Gastrocnemius medialis (tissue), 4 donors: ENCODE measurements around the gene ARHGEF5. TPM values are rescaled to one million over a fixed set of nuclear protein-coding genes. Genes with fewer than 3 reads are reported as not detected.
"Not testable (repeated sequence)": the region's sequence is repeated elsewhere in the genome, so short reads cannot be mapped to it uniquely, and the experiment has no call there.

ENCODE experiments used
- ATAC-seq, 2 donors: fragments of 150-250 bp; one replicate each; pipeline ENCODE4 v1.9.1; 2016
- DNase-seq, 2 donors: peaks; one replicate each; pipeline ENCODE4 v3.0.0-alpha.2; 2019
- H3K27ac ChIP-seq, 4 donors: fragments of 200-600 bp; sonication (generic); 1 replicate in 1 of 4; 2 replicates in 3 of 4; pipeline ENCODE4 v1.5.1; 2016 to 2018; ENCODE audit warnings: mild to moderate bottlenecking in 2 of 4, moderate library complexity in 1 of 4
- H3K27me3 ChIP-seq, 3 donors: fragments of 200-600 bp; sonication (generic) in 2 of 3; 1 replicate in 1 of 3; 2 replicates in 2 of 3; pipeline versions ENCODE4 v1.5.1 to v1.6.0; 2016 to 2019; ENCODE audit warnings: mild to moderate bottlenecking in 1 of 3, moderate library complexity in 1 of 3
- H3K36me3 ChIP-seq, 2 donors: fragments of 200-600 bp; sonication (generic) in 1 of 2; one replicate each; pipeline ENCODE4 v1.5.1; 2017 to 2018
- H3K4me1 ChIP-seq, 2 donors: fragments of 200-600 bp; sonication (generic) in 1 of 2; one replicate each; pipeline ENCODE4 v1.5.1; 2016 to 2017; ENCODE audit warnings: mild to moderate bottlenecking in 2 of 2
- H3K4me3 ChIP-seq, 4 donors: fragments of 200-600 bp; sonication (generic) in 3 of 4; 1 replicate in 1 of 4; 2 replicates in 3 of 4; pipeline ENCODE4 v1.5.1; 2016 to 2019; ENCODE audit warnings: mild to moderate bottlenecking in 2 of 4
- H3K9me3 ChIP-seq, 3 donors: fragments of 200-600 bp; sonication (generic) in 2 of 3; 1 replicate in 1 of 3; 2 replicates in 2 of 3; pipeline ENCODE4 v1.5.1; 2016 to 2019
- POLR2A ChIP-seq, 2 donors: fragments of 450-650 bp; IDR thresholded peaks; one replicate each; pipeline ENCODE4 v1.6.1; 2017; ENCODE audit warnings: antibody characterized with exemption in 2 of 2, mild to moderate bottlenecking in 2 of 2, moderate library complexity in 2 of 2
- in situ Hi-C, 4 donors: fragments of 200-750 bp; cut with MboI; loops; one replicate each; pipeline versions ENCODE4 v1.15.0 to v1.8.0; 2017; ENCODE audit warnings: low sequenced_read_pairs in 4 of 4
- intact Hi-C: fragments of 100-400 bp; cut with DNase I; formaldehyde crosslinking; loops from one replicate; pipeline ENCODE4 v1.15.1; 2023; ENCODE audit warnings: low total_unique reads
- total RNA-seq, 4 donors: library from RNA; depleted of rRNA; stranded (reverse); fragments of >200 nt; gene quantifications; one replicate each; pipeline versions ENCODE4 v1.1.0 to v1.2.3, GENCODE V29; 2016
- TF ChIP-seq, protein P1 (sequence below), 5 experiments: fragments of 450-650 bp in 3 of 5; fragments of 200-600 bp in 2 of 5; sonication (generic) in 2 of 5; IDR thresholded peaks in 4 of 5; conservative IDR thresholded peaks in 1 of 5; 1 replicate in 4 of 5; 2 replicates in 1 of 5; pipeline ENCODE4 v1.5.1; 2016 to 2019; ENCODE audit warnings: antibody characterized with exemption in 5 of 5, mild to moderate bottlenecking in 3 of 5, moderate library complexity in 3 of 5

ARHGEF5 gene
- total RNA-seq, 4 donors from 2014 or later, result 0.15 to 0.69 (median 0.53) TPM

- Histone ChIP-seq H3K9me3 (no peaks in the 10 kb centered on the region), H3K27ac (no peak overlapping the region), H3K36me3 (no peaks in the 10 kb centered on the region), H3K4me3 (no peak overlapping the region), H3K4me1 (no peaks in the 10 kb centered on the region), H3K27me3 (no peaks in the 10 kb centered on the region)
- ATAC-seq (no peak), DNase-seq (no peak)
- intact Hi-C loops (no loop called here), in situ Hi-C loops (no loop called here)
- no peak for TF ChIP-seq POLR2A (IDR thresholded peaks at IDR 0.05)
- TF ChIP-seq, protein P1, sequence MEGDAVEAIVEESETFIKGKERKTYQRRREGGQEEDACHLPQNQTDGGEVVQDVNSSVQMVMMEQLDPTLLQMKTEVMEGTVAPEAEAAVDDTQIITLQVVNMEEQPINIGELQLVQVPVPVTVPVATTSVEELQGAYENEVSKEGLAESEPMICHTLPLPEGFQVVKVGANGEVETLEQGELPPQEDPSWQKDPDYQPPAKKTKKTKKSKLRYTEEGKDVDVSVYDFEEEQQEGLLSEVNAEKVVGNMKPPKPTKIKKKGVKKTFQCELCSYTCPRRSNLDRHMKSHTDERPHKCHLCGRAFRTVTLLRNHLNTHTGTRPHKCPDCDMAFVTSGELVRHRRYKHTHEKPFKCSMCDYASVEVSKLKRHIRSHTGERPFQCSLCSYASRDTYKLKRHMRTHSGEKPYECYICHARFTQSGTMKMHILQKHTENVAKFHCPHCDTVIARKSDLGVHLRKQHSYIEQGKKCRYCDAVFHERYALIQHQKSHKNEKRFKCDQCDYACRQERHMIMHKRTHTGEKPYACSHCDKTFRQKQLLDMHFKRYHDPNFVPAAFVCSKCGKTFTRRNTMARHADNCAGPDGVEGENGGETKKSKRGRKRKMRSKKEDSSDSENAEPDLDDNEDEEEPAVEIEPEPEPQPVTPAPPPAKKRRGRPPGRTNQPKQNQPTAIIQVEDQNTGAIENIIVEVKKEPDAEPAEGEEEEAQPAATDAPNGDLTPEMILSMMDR (IDR thresholded peaks at IDR 0.05 in 4 of 5, conservative IDR thresholded peaks at IDR 0.05 in 1 of 5), result no peak
Measured at GRCh38 chr7:144410441-144410840, 55.2 kb downstream of the ARHGEF5 start.

DNA sequence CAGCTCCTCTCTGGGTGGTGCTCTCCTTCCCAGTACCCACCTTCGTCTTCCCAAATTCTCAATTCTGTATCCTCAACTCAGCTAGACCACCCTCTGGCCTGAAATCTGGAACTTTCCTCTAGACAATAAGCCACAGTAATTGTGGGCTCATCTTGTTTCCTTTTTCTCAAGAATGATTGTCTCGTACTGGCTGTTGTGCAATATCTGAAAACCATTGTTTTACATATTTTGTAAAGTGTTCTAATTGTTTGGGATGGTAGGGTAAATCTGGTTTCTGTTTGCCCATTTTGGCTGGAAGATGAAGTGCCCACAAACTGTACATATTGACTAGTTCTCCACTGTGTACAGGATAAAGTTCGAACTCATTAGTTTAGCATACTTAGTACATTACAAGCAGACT is 59.6 kb downstream of the ARHGEF5 start:
- in situ Hi-C loops, result no loop called here

GRCh38 chr7:144415858-144416257 is 60.7 kb downstream of the ARHGEF5 start:
- DNase-seq (no peak), ATAC-seq (no peak)
- no peak overlapping the region for H3K27ac ChIP-seq
- no peaks in the 10 kb centered on the region for H3K4me1 ChIP-seq
- intact Hi-C loops, result no loop called here
- no peaks in the 10 kb centered on the region for H3K27me3 ChIP-seq
- H3K9me3 ChIP-seq, result no peaks in the 10 kb centered on the region
- no peaks in the 10 kb centered on the region for H3K36me3 ChIP-seq
- H3K4me3 ChIP-seq, result no peak overlapping the region
- TF ChIP-seq POLR2A (IDR thresholded peaks at IDR 0.05), result no peak
- TF ChIP-seq, protein P1 (IDR thresholded peaks at IDR 0.05 in 4 of 5, conservative IDR thresholded peaks at IDR 0.05 in 1 of 5), result no peak
- in situ Hi-C loops, result no loop called here

More for the DNA sequence above, 59.6 kb downstream of the ARHGEF5 start:
- H3K4me1 ChIP-seq, result no peaks in the 10 kb centered on the region
- no peak for DNase-seq
- intact Hi-C loops, result no loop called here
- no peak overlapping the region for H3K4me3 ChIP-seq
- H3K27me3 ChIP-seq, result no peaks in the 10 kb centered on the region
- no peak for ATAC-seq
- no peak overlapping the region for H3K27ac ChIP-seq
- no peaks in the 10 kb centered on the region for H3K9me3 ChIP-seq
- TF ChIP-seq POLR2A (IDR thresholded peaks at IDR 0.05), result no peak
- TF ChIP-seq, protein P1 (IDR thresholded peaks at IDR 0.05 in 4 of 5, conservative IDR thresholded peaks at IDR 0.05 in 1 of 5), result no peak
- no peaks in the 10 kb centered on the region for H3K36me3 ChIP-seq

DNA sequence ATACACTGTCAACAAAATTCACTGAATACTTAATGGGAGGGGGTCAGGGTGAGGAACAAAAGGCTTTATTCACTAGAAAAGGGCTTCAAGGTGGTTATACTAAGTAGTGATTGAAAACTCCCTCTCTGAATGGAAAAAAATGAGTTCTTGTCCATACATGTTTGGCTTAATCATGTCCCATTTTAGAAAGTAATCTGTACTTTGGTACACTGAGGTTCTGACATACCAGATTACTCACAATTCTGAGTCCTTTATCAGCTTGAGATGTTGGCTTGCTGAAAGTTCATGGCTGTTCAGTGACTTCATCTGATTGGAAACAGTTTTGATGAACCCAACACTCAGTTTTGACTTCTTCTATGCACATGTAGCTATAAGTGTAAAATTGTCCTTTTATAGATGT is 61.1 kb downstream of the ARHGEF5 start:
- H3K4me3 ChIP-seq, result no peak overlapping the region
- H3K9me3 ChIP-seq, result no peaks in the 10 kb centered on the region
- H3K4me1 ChIP-seq, result no peaks in the 10 kb centered on the region
- in situ Hi-C loops (no loop called here), intact Hi-C loops (no loop called here)
- H3K27me3 ChIP-seq, result no peaks in the 10 kb centered on the region
- TF ChIP-seq, protein P1 (IDR thresholded peaks at IDR 0.05 in 4 of 5, conservative IDR thresholded peaks at IDR 0.05 in 1 of 5), result no peak
- no peak for TF ChIP-seq POLR2A (IDR thresholded peaks at IDR 0.05)
- ATAC-seq (no peak), DNase-seq (no peak)
- no peaks in the 10 kb centered on the region for H3K36me3 ChIP-seq
- no peak overlapping the region for H3K27ac ChIP-seq

DNA sequence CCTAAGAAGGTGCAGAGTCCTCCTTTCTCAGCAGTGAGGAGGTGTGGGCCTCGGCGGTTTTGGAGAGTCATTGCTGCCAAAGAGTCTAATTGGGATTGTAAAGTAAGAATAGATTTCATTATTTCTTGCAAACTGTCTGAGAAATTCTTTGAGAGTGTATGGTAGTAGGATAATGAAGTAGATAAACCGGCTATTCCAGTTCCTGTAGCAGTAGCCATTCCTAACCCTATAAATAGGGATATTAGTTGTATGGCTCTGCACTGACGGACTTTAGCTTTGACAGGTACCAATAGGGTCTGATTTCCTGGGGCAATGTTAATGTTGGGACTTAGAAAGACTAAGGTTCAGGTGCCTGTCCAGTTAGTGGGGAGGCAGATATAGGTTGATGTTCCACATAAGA is 63.7 kb downstream of the ARHGEF5 start:
- in situ Hi-C loops, H3K36me3 ChIP-seq, H3K27ac ChIP-seq, DNase-seq, H3K4me3 ChIP-seq, intact Hi-C loops, H3K27me3 ChIP-seq, H3K9me3 ChIP-seq, ATAC-seq, H3K4me1 ChIP-seq: not testable (repeated sequence)

DNA sequence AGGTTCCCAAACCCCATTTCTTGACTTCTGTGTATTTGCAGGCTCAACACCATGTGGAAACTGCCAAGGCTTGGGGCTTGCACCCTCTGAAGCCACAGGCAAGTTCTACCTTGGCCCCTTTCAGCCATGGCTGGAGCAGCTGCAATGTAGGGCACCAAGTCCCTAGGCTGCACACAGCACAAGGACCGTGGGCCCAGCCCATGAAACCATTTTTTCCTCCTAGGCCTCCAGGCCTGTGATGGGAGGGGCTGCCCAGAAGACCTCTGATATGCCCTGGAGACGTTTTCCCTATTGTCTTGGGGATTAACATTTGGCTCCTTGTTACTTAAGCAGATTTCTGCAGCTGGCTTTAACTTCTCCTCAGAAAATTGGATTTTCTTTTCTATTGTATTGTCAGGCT is 72.3 kb downstream of the ARHGEF5 start:
- H3K27ac ChIP-seq, H3K36me3 ChIP-seq, ATAC-seq, intact Hi-C loops, in situ Hi-C loops, H3K4me1 ChIP-seq, H3K27me3 ChIP-seq, H3K4me3 ChIP-seq, H3K9me3 ChIP-seq, DNase-seq: not testable (repeated sequence)
